RWPE1 (cell line): ENCODE data around the gene NCSTN.

Experiments used
- CTCF ChIA-PET: fragments of 350-600 bp; sonication (Branson Sonifier 250); formaldehyde crosslinking; extraction: SDS; loops from one replicate; lab custom pipeline; 2021; lab: Yijun Ruan, JAX
- POLR2A ChIA-PET: fragments of 400-600 bp; formaldehyde crosslinking; extraction: SDS; loops from one replicate; lab custom pipeline; 2020; ENCODE audit warnings: antibody characterized with exemption; ENCODE audit not compliant: low non-redundant PET; lab: Yijun Ruan, JAX
- DNase-seq: peaks from one replicate; pipeline ENCODE4 v3.0.0; 2012; ENCODE audit warnings: low spot score
- H3K27ac ChIP-seq: fragments of 450-650 bp; 2 replicates; pipeline ENCODE4 v1.5.1; 2017
- TF ChIP-seq, protein P1 (sequence below): fragments of 450-650 bp; conservative IDR thresholded peaks from 2 replicates; pipeline ENCODE4 v1.5.1; 2017; ENCODE audit warnings: low read depth, mild to moderate bottlenecking

Gene NCSTN

DNA sequence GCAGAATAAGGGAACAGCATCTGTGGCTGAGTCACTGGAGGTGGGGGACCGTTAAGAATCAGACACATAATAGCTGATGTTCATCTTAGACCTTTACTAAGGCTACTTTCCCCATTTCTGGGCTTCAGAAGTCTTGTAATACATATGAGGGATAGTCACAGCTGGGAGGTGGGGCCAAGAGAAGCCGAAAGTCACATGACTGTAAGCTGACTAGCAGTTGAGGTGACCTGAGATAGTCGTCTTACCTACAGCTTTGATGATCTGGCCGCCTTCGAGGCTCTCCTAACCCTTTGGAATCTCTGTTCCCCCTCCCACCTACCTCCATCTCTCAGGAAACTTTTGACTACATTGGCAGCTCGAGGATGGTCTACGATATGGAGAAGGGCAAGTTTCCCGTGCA is 9.4 kb downstream of the NCSTN start:
- ChIA-PET CTCF (interaction anchor here (1.7 kb wide), 1 partner anchor 64 kb away, joined by 5 read pairs; no protein-coding TSS in a partner anchor), POLR2A (no interaction called here)
- no peak for DNase-seq
- TF ChIP-seq, protein P1, sequence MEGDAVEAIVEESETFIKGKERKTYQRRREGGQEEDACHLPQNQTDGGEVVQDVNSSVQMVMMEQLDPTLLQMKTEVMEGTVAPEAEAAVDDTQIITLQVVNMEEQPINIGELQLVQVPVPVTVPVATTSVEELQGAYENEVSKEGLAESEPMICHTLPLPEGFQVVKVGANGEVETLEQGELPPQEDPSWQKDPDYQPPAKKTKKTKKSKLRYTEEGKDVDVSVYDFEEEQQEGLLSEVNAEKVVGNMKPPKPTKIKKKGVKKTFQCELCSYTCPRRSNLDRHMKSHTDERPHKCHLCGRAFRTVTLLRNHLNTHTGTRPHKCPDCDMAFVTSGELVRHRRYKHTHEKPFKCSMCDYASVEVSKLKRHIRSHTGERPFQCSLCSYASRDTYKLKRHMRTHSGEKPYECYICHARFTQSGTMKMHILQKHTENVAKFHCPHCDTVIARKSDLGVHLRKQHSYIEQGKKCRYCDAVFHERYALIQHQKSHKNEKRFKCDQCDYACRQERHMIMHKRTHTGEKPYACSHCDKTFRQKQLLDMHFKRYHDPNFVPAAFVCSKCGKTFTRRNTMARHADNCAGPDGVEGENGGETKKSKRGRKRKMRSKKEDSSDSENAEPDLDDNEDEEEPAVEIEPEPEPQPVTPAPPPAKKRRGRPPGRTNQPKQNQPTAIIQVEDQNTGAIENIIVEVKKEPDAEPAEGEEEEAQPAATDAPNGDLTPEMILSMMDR: no peak
- no peak overlapping the region for H3K27ac ChIP-seq

DNA sequence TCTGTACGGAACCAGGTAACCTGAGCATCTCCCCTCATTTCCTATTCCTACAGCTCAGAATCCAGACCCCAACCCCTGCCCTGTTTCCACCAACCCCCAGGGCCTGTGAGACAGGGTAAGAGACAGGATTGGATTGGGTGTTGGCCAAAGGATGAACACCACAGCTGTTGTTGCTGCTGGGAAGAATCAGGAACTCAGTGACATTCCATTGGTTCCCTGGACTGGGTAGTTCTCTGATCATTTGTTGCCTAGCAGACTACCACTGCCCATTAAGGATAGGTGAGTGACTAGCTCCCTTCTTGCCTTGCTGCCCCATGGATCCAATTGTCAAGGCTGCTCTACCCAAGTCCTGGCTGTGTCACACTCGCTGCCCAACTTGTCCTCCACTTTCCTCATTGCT is 10.0 kb downstream of the NCSTN start:
- ChIA-PET POLR2A (no interaction called here), CTCF (interaction anchor here (1.0 to 1.7 kb wide), 2 partner anchors 11 to 63 kb away, joined by 4 to 5 read pairs; no protein-coding TSS in a partner anchor)
- H3K27ac ChIP-seq: no peak overlapping the region
- no peak for DNase-seq
- TF ChIP-seq, protein P1: no peak

DNA sequence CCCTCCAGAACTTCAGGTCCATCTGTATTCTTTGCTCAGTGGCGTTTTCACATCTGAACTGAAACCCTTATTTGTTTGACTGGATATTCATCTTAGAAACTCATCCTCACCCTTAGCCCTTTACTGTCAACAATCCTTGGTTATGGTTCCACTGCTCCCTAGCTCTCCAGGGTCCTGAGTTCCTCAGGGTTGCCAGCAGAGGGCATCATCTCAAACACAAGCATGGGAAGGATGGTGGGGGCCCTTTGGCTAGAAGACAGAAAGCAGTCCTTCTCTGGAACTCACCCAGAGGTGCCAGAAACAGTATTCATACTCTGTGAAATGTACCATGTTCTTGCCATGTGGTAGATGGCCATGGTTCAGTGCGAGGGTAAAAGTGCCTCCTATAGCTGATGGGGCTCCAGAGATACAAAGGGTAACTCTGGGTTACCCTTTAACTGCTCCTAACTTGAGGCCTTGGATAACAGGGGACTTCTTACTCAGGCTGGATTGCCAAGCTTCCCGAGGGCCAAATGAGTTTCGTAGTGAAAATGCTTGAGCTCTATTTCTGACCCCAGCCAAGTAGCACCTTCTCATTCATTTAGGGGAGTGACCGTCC is 11.3 kb downstream of the NCSTN start:
- CTCF ChIA-PET: interaction anchor here (0.6 to 1.4 kb wide), 4 partner anchors 23 to 1221 kb away, joined by 3 to 10 read pairs (median 4); no protein-coding TSS in a partner anchor
- TF ChIP-seq, protein P1: no peak; the same call in 1 of the 2 replicates
- H3K27ac ChIP-seq: no peak overlapping the region
- POLR2A ChIA-PET: interaction anchor here (0.5 to 0.8 kb wide), 2 partner anchors 62 to 63 kb away, joined by 3 read pairs; no protein-coding TSS in a partner anchor
- DNase-seq: no peak

DNA sequence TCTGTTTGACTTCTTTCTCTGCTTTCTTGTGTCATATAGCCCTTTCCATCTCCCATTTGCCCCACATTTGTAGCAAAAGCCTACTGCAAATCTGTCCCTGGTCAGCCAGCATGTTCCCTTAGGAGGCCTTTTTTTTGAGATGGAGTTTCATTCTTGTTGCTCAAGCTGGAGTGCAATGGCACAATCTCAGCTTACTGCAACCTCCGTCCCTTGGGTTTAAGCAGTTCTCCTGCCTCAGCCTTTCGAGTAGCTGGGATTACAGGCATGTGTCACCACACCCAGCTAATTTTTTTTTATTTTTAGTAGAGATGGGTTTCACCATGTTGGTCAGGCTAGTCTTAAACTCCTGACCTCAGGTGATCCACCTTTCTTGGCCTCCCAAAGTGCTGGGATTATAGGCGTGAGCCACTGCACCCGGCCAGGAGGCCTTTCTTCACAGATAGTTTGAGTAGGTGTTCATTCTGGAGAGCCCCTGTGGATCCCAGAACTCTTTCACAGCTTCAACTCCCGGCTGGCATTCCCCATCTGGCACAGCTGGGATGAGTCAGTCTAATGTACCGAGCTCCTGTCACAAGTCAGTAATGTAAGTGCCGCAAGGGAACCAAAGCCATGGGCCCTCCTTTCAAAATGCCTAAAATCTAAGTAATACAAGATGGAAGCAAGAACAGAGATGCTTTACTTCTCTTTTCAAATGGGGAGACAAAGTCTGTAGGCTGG is 14.3 kb downstream of the NCSTN start:
- POLR2A ChIA-PET: no interaction called here
- DNase-seq: no peak
- H3K27ac ChIP-seq: no peak overlapping the region
- TF ChIP-seq, protein P1: no peak
- CTCF ChIA-PET: interaction anchor here (1.3 kb wide), 1 partner anchor 59 kb away, joined by 4 read pairs; no protein-coding TSS in a partner anchor

DNA sequence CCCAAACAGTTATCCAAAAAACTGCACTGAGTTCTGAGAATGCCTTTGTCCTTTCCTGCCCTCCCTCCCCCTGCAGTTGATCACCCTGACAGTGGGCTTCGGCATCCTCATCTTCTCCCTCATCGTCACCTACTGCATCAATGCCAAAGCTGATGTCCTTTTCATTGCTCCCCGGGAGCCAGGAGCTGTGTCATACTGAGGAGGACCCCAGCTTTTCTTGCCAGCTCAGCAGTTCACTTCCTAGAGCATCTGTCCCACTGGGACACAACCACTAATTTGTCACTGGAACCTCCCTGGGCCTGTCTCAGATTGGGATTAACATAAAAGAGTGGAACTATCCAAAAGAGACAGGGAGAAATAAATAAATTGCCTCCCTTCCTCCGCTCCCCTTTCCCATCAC is 14.9 kb downstream of the NCSTN start:
- ChIA-PET CTCF (interaction anchor here (0.6 kb wide), 1 partner anchor 260 kb away, joined by 5 read pairs; no protein-coding TSS in a partner anchor), POLR2A (no interaction called here)
- DNase-seq: no peak
- H3K27ac ChIP-seq: no peak overlapping the region
- TF ChIP-seq, protein P1: no peak

DNA sequence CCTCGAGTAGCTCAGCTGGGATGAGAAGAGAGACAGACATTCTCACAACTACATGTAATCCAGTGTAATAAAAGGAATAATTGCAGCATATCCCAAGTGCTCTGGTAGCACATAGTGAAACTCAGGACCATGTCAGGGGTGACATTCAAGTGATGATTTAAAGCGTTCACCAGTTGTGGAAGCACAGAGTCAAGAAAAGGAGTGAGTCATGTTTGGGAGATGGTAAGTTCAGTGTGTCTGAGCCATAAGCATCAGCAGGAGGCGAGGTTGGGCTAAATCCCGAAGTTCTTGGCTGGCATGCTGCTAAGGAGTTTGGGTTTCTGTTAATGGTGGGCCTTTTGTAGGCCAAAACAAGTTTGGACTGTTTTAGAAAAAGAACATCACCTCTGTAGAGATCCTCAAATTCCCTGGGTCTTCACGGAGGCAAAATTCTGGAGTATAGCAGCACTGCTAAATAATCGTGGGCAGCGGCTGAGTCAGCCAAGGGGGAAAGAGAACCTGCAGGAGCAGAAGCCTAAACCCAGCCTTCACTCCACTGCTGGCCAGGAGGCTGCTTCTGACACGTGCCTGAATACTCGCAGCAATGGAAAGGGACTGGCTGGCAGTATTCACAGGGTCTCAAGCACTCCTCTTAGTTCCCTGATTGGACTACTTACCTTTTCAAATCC is 16.5 kb downstream of the NCSTN start:
- CTCF ChIA-PET: no interaction called here
- POLR2A ChIA-PET: no interaction called here

More for the DNA sequence above, 16.5 kb downstream of the NCSTN start:
- no peak for DNase-seq
- no peak overlapping the region for H3K27ac ChIP-seq
- TF ChIP-seq, protein P1: no peak
